GM18502 (cell line): ENCODE data around the gene RP2.

Experiments used
- ATAC-seq: cut with Tn5 transposase; IDR thresholded peaks from one replicate; pipeline ENCODE4 v1.9.1; 2021; ENCODE audit warnings: mild to moderate bottlenecking; ENCODE audit not compliant: unreplicated experiment, poor library complexity

Gene RP2

DNA sequence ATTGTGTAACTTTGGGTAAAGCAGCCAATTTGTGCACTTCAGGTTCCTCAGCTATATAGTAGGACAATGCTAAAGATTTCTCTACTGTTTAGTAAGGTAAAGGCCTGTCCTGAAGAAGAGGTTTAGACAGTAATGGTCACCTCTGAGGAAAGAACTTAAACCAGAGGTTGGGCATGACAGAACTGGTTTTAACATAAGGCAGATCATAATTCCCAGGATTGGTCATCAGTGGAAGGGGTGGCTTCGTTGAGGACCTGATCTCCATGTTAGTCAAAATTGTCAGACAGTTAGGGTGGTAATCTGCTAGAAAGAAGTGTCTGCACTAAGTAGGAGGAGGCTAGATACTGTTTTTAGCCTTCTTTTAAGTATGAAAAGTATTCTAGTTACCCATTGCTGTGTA, 4.1 kb downstream of the RP2 start:
- no peak for ATAC-seq

DNA sequence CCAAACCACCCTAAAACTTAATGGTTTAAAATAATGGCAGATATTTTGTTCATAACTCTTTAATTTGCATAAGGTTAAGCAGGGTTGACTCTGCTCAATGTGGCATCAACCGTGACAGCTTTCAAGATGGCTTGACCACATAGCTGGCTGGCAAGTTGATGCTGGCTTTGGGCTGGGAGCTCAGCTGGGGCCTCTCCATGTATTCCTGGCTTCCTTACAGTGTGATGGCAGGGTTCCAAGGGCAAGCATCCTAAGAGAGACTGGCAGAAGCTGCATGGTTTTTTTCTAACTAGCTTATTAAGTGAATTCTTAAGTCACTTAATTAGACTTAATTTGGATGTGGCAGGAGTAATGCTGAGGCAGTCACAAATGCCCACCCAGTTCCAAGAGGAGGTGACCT, 4.5 kb downstream of the RP2 start:
- no peak for ATAC-seq

DNA sequence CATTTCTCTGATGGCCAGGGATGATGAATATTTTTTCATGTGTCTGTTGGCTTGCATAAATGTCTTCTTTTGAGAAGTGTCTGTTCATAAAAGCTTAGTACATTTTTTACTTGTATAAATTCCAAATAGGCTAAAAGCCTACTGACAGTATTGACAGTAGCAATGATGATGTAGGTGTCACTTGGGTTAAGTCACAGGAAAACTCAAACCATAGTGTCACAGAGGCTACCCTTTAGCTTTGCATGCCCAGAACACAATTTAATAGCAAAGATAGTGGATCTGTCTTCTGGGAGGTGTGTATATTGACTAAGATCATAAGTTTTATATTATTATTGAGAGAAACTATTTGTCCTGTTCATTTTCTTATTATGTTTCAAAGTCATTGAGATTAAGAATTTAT, 8.1 kb downstream of the RP2 start:
- no peak for ATAC-seq

DNA sequence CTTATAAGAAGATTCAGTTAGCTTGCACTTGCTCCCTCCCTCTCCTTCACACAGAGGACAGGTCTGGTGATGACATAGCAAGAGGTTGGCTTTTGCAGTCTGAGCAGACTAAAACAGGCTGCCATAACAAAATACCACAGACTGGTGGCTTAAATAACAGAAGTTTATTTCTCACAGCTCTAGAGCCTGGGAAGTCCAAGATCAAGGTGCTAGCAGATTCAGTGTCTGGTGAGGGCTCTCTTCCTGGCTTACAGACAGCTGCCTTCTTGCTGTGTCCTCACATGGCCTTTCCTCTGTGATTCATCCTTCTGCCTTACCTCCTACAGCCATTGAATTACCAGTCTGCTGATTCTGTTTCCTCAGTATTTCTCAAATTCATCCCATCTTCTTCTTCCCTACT, 13.1 kb downstream of the RP2 start:
- no peak for ATAC-seq

DNA sequence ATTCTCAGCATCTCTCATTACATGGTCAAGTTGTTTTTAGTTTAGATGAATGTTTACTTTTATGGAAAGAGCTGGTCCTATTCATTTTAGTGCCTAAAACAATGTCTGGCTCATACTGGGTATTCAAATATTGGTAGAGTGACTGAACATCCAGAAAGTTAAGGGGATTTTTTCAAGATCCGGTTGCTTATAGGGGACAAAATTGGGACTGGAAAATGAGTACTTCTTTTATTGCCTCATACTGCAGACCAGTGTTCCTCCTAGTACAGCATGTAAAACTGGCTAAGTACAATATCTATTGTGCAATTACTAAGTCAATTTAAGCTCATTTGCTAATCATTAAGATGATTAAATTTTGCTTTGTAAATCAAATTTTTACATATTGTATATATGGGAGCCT, 13.9 kb downstream of the RP2 start:
- ATAC-seq, result no peak

DNA sequence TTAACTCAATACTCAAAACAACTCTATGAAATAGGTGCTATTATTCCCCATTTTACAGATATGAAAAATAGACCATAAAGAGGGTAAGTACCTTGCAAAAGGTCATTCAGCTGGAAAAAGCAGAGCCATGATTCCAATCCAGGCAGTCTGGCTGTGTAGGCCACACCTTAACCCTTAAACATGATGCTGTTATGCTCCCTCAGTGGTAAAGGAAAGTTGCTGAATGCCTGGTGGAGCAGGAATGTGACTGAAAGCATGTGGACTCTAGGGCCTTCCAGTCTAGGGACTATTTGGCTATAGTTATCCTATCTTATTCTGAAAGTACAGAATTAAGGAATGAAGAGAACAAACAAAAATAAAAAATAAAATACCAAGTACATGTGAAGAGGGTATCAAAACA, 19.6 kb downstream of the RP2 start:
- ATAC-seq, result no peak

DNA sequence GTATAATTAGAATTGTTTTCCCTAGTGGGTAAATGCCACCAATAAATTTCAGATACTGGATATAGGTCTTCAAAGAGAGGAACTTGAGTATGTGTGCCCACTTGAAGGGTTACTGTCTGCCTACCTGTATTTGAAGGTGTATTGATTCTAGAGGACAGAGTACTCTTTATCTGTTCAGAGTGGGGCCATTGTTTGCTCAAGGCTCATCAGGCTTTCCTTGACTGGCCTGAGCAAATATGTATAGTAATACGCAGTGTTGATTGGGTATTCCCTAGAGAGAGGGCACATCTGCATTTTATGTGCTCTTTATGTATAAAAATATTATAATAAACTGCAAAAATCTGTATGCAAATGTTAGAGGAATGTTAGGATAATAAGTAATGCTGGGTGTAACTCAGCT, 23.7 kb downstream of the RP2 start:
- ATAC-seq, result no peak

DNA sequence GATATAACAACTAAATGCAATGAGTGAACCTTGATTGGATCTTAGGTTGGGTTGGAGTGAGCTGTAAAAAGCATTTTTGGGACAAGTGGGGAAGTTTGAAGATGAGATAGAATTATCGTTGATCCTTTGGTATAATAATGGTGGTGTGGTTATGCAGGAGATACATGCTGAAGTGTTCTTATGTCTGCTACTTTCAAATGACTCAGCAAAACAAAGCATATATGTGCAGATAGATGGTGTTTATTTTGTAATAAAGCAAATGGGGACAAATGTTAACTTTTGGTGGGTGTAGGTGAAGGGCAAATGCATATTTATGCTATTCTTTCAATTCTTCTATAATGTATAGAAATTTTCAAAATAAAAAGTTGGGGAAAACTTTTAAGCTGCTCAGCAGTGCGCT, 26.2 kb downstream of the RP2 start:
- ATAC-seq, result no peak

DNA sequence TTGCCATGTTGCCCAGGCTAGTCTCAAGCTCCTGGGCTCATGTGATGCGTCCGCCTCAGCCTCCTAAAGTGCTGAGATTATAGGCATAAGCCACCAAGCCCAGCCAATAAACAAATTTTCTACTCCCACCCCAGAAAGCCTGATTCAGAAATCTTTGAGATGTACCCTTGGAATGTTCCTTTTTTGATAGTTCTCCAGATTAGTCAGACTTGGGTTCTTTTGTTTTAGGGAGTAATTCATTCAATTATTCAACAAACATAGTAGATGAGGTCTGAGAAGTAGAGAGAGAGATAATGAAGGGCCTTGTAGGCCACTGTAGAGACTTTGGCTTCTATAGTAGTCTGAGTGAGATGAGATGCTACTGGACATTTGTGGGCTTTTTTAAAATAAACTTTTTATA, 27.8 kb downstream of the RP2 start:
- no peak for ATAC-seq

DNA sequence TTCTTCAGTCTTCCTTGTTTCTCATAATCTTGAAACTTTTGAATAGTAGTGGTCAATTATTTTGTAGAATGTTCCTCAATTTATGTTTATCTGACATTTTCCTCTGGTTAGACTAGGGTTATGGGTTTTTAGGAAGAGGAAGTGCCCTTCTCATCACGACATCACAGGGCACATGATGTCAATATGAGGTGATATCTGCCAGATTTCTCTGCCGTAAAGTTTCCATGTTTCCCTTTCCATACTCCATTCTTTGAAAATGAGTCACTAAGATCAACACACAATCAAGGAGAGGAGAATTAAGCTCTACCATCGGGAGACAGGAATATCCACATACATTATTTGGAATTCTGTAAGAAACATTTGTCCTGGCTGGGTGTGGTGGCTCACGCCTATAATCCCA, 28.4 kb downstream of the RP2 start:
- ATAC-seq, result no peak

DNA sequence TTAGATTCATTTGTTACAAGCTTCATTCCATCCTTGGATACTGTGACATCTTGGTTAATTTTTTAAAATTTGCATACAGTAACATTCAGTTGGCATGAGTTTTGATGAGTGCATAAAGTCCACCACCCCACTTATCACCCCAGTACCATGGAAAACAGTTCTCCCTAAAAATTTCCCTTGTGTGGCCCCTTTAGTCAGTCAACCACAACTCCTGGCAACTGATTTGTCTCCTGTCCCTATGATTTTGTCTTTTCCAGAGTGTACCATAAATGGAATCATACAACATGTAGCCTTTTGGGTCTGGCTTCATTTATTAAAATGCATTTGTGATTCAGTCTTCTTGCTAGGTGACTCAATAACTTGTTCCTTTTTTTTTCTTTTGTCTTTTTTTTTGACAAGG, 29.9 kb downstream of the RP2 start:
- no peak for ATAC-seq

DNA sequence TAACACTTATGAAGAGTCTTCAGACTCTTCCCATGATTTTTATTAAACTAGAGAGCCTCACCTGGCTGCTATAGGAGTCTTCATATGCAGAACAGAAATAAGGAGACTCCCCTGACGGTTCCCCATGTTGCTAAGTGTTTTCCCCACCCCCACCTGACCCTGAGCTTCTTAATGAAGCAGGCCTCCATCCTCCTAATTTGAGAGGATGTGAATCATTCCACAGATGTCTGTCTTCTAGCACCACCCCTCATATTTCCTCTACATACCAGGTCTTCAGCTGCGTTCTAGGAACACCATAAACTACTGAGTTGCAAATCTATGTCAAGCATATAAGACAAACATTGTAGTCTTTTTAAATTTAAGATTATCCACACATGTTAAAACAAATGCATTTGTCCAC, 36.9 kb downstream of the RP2 start:
- ATAC-seq, result no peak

DNA sequence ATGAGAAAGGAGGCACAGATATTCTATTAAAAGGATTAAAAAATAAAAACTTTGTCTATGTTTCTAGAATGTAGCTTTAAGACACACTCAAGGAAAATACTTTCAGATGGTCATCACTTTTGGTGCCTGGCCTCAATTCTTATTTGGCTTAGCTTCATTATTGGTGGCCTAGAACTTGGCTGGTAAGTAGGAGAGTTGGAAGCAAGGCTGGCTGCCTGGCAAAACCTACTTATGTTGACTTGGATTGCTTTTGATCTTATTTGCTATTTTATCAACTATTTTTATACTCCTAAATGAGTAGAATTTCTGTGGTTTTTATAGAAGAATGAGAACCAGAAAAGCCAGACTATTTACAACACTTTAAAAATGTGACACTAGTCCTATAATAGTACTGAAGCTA, 40.1 kb downstream of the RP2 start:
- no peak for ATAC-seq

DNA sequence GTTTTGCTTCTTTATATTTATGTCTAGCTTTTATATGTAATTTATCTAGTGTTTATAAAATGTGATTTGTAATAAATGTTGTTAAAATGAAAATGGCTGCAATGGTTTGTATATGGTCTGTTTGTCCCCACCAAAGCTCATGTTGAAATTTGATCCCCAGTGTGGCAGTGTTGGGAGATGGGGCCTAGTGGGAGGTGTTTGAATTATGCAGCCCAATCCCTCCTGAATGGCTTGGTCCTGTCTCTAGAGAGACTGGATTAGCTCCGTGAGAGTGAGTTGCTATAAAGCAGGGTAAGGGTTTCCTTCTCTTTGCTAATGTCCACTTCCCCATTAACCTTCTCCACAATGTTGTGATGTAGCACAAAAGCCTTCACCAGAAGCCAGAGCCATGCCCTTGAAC, 45.4 kb downstream of the RP2 start:
- ATAC-seq, result no peak

DNA sequence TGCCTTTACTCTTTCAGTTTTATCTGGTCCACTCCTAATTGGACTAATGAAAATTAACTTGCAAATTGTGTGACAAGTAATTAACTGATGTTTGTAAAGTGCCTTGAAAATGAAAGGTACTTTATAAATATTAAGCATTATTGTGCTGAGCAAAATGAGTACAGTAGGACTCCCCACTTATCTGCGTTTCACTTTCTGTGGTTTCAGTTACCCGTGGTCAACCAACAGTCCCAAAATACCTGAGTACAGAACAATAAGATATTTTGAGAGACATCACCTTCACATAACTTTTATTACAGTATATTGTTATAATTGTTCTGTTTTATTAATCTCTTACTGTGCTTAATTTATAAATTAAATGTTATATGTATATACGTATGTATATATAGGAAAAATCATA, 48.0 kb downstream of the RP2 start:
- no peak for ATAC-seq

DNA sequence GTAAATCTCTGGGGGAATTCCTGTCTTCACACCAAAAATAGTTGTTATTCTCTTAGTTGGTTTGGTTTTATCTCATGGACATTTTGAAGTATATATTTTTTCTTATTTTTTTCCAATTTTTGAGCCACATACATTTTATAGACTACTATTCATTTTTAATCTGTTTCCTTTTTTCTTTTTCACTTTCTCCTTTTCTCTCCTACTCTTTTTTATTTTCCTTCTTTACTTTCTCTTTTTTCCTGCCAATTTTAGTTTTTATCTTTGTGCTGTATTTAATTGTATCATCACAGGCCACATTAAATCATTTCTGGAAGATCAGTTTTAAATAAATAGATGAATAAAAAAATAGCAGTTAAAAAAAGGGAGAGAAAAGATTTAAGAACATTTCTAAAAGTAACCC, 61.4 kb downstream of the RP2 start:
- no peak for ATAC-seq

DNA sequence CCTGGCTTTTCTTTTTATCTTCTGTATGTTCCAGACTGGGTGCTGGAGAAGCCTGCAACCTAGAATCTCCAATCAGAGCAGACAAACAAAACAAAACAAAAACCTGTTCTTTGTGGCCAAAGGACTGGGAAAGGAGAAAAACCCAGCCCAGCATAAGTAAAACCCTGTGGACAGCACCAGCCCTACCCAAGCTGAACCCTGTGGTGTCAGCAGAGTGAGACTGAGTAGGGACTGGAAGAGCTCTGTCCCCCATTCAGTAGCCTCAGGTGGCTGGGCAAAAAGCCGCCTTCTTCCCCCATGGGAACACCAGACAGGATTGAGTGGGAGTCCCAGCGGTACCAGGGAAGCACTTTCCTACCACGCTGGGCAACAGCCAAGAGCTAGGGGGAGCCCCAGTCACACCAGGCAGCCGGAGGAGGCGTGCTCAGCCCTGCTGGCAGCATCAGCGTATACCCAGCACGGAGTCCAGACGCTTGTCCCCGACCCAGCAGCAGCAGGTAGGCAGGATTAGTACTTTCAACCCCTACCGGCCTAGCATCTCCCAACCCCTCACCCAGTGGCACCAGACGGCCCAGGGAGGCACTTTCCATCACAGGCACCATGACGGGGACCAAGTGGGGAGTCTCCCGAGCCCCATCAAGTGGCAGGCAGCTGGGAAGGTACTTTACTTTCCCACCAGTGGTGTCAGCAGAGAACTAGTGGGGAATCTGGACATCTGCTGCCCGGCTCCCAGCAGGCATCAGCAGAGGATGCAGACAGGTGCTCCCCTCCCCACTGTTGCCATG, 66.8 kb downstream of the RP2 start:
- ATAC-seq, result peak; percentile 91

DNA sequence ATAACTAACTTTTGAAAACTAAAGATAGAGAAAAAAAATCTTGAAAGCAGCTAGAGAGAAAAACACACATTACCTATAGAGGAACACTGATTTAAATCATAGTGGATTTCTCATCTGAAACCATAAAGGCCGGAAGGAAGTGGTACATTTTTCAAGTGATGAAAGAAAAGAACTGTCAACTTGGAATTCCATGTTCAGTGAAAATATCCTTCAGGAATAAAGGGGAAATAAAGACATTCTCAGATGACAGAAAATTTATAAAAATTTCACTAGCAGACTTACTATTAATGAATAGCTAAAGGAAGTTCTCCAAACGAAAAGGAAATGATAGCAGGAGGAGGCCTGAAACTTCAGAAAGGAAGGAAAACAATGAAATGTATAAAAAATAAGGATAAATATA, 67.8 kb downstream of the RP2 start:
- ATAC-seq, result no peak

DNA sequence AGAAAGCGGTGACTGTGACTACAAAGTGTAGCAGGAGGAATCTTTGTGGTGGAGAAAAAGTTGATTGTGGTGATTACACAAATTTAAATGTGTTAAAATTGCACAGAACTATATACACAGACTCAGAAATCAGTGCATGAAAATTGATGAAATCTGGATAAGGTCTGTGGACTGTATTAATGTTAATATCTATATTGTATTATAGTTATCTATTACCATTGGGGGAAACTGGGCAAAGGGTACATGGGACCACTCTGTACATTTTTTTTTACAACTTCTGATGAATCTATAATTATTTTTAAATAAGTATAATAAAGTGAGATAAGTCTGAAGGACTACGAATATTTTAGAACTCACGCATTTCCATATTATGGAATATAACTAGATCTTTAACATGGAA, 73.6 kb downstream of the RP2 start:
- ATAC-seq, result no peak

DNA sequence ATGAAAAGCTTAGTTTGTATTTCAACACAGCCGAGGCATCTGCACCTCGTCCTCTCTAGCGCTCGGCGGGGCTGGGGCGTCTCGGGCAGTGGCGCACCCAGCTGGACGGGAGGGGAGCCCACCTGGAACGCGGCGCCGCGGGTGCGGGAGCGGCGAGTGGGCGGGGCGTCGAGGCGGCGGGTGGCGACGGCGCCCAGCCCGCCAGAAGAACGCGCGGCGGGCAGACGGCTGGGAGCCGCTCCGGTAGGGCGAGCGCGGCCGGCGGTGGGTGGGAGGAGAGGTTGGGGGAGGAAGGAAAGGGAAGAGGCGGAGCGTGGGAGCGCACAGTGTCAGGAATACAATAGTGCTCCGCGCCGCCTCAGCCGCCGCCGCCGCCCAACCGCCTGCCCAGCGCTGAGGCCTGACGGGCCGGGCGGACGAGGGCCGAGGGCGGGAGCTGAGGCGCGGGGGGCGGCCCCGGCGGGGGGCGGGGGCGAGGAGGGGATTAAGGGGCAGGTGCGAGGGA, 75.3 kb downstream of the RP2 start, which contains the start of gene JADE3:
JADE3 (plus strand) TSS at position 324 of the 505 bp plus-strand sequence. CDS start 72,474 bp downstream, outside the sequence.
- peak; percentile 44 for ATAC-seq

DNA sequence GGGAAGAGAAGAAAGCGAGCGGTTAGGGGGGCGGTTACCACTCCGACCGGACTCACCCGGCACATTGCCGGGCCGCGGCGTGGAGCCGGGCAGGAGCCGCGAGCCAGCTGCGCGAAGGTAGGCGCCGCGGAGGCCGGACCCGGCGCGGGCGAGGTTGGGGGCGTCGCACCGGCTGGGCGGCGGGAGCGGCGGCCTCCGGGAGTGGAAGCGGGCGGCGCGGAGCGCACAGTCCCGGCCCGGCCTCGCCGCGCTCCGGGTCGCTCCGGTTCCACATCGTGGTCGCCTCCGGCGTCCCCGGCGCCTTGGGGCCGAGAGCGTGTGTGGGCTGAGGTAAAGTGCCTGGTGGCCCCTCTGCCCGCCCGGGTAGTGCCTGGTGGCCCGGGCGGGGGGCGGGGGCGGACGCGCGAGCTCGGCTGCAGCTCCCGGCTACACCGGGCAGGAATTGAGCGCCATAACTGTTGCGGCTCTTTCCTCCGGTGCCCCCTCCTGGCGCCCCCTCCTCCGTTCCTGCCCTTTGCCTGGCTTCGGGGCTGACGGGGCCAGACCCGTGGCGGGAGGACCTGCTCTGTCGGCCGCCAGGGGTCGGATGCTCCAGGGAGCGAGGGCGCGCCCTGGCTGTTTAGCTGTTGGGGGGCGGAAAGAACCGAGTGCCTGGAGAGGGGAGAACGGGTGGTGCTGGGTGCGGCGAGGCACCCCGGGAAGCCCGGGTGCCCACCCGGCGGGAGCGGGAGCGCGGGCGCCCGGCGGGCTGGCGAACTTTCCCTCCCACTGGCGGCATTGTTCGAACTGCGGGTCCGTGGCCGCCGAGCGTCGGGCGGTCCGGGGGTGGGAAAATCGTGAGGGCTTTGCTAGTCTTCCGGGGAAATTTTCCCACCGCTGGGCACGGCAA, 76.0 kb downstream of the RP2 start:
- ATAC-seq, result peak; percentile 59
